ENCODE results near the gene HOXB2. TPM values are rescaled to one million over a fixed set of nuclear protein-coding genes. Genes with fewer than 3 reads are reported as not detected.

HOXB2 gene
- total RNA-seq, 2 experiments from 2014 or later = 4.8 to 4.9 TPM

DNA sequence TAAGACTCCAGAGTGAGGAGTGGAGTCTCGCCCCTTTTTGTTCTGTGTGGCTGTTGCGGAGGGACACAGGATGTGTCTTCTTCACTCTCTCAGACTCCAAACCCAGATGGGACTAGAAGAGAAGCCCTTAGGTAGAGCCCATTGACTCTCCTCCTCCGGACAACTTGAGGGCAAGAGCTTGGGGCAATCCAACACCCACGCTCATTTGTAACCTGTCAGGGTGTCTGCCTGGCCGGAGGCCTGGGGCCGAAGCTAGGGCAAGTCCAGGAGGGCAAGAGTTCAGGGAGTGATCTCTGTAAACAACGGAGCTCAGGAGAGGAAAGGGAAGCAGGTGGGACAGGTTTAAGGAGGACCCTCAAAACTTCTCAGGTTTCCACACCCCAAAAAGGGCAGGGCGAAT, 12.6 kb downstream of the HOXB2 start:
- intact Hi-C loops (cut with DNase I, micrococcal nuclease) = no loop called here
- Histone ChIP-seq H3K36me3 (ENCODE audit: insufficient read depth, low read length) (no peaks in the 10 kb centered on the region), H3K4me3 (ENCODE audit: low read length) (no peak overlapping the region), H3K9me3 (ENCODE audit: control insufficient read depth in 1 of 2, insufficient read depth in 1 of 2, low read length in 2 of 2) (peaks cover 0 to under 1% of the 10 kb centered on the region in 2 experiments), H3K4me1 (ENCODE audit: insufficient read depth, low read length) (no peaks in the 10 kb centered on the region), H3K27me3 (ENCODE audit: control insufficient read depth in 1 of 2, insufficient read depth in 2 of 2, low read length in 2 of 2) (peaks cover 0 to 2% of the 10 kb centered on the region in 2 experiments), H3K27ac (ENCODE audit: low read depth in 1 of 2, low read length in 2 of 2) (no peak overlapping the region)
- CTCF ChIA-PET = interaction anchor here (0.5 to 2.2 kb wide), 2 partner anchors 24 to 39 kb away, joined by 4 to 6 read pairs; no protein-coding TSS in a partner anchor
- no peak for ATAC-seq (ENCODE audit: poor library complexity)
- DNase-seq = no peak
- POLR2A ChIA-PET = no interaction called here
- Mint-ChIP-seq H3K9me3 (no peaks in the 10 kb centered on the region), H3K27me3 (peaks cover 21% of the 10 kb centered on the region), H3K36me3 (ENCODE audit: low read depth) (no peaks in the 10 kb centered on the region), H3K4me1 (ENCODE audit: low read depth) (no peaks in the 10 kb centered on the region), H3K27ac (no peak overlapping the region), H3K4me3 (no peak overlapping the region)
- TF ChIP-seq, protein P1, sequence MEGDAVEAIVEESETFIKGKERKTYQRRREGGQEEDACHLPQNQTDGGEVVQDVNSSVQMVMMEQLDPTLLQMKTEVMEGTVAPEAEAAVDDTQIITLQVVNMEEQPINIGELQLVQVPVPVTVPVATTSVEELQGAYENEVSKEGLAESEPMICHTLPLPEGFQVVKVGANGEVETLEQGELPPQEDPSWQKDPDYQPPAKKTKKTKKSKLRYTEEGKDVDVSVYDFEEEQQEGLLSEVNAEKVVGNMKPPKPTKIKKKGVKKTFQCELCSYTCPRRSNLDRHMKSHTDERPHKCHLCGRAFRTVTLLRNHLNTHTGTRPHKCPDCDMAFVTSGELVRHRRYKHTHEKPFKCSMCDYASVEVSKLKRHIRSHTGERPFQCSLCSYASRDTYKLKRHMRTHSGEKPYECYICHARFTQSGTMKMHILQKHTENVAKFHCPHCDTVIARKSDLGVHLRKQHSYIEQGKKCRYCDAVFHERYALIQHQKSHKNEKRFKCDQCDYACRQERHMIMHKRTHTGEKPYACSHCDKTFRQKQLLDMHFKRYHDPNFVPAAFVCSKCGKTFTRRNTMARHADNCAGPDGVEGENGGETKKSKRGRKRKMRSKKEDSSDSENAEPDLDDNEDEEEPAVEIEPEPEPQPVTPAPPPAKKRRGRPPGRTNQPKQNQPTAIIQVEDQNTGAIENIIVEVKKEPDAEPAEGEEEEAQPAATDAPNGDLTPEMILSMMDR (IDR thresholded peaks at IDR 0.05) = no peak

DNA sequence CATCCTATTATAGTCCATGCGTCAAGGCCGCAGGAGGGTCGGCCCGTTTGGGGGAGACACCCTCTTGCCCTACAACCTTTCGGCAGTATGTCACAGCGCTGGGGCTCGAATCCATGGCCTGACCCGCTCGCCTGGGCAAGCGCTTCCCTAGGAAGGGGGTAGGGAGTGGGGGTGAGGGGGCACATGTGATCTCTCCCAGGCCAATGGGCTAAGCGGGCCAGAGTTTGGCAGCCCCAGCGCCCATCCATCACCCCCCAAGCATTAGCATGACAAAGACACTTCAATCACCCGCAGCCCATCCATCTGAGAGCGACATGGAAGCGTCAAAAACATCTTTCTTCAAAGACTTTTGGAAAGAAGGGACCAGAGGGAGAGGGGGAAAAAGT, 14.0 kb downstream of the HOXB2 start, which contains the start of gene HOXB1:
Gene HOXB1, minus strand, starts transcription at position 125 of the 386 bp plus-strand sequence. Its CDS starts 107 bp downstream, at position 18.
- ChIA-PET CTCF (no interaction called here), POLR2A (no interaction called here)
- TF ChIP-seq, protein P1 (IDR thresholded peaks at IDR 0.05) = no peak
- Histone ChIP-seq H3K9me3 (ENCODE audit: control insufficient read depth in 1 of 2, insufficient read depth in 1 of 2, low read length in 2 of 2) (peaks cover 0 to 7% of the 10 kb centered on the region in 2 experiments), H3K27me3 (ENCODE audit: control insufficient read depth in 1 of 2, insufficient read depth in 2 of 2, low read length in 2 of 2) (peaks cover 7 to 16% of the 10 kb centered on the region in 2 experiments), H3K4me1 (ENCODE audit: insufficient read depth, low read length) (peaks cover 6% of the 10 kb centered on the region), H3K27ac (ENCODE audit: low read depth in 1 of 2, low read length in 2 of 2) (no peak within 1 kb of the TSS), H3K4me3 (ENCODE audit: low read length) (no peak within 1 kb of the TSS), H3K36me3 (ENCODE audit: insufficient read depth, low read length) (no peaks in the 10 kb centered on the region)
- DNase-seq = no peak
- Mint-ChIP-seq H3K27ac (no peak within 1 kb of the TSS), H3K36me3 (ENCODE audit: low read depth) (no peaks in the 10 kb centered on the region), H3K27me3 (peaks cover 24% of the 10 kb centered on the region), H3K4me1 (ENCODE audit: low read depth) (no peaks in the 10 kb centered on the region), H3K9me3 (no peaks in the 10 kb centered on the region), H3K4me3 (no peak within 1 kb of the TSS)
- intact Hi-C loops (cut with DNase I, micrococcal nuclease) = no loop called here
- ATAC-seq (ENCODE audit: poor library complexity) = no peak

DNA sequence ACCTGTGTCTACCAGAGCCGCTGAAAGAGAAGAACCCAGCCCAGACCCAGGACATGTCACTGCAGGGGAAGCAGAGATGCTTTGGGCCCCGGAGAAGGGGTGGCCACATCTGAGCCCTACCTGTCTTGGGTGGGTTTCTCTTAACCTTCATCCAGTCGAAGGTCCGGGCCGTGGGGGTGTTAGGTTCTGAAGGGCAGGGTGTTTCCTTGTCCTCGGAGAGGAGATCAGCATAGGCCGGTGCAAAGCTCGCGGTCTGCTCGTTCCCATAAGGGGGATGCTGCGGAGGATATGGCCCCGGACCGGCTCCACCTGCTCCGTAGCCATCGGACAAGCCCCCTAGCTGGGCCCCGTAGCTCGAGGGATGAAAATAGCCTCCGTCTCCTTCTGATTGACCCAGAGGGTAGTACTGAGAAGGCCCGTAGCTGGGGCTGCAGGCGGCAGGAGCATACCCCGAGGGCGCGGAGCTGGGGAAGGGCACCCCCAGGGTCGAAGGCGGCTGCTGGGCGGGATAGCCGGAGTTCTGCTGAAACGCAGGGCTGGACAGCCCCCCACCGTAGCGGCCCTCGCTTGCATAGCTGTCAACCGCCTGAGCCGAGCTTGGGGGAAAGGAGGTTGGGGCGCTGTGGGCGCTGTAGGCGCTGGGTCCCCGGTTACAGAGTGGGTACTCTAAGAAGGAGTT, 14.6 kb downstream of the HOXB2 start:
- Histone ChIP-seq H3K4me1 (ENCODE audit: insufficient read depth, low read length) (peaks cover 6% of the 10 kb centered on the region), H3K27ac (ENCODE audit: low read depth in 1 of 2, low read length in 2 of 2) (no peak overlapping the region), H3K4me3 (ENCODE audit: low read length) (no peak overlapping the region), H3K27me3 (ENCODE audit: control insufficient read depth in 1 of 2, insufficient read depth in 2 of 2, low read length in 2 of 2) (peaks cover 10 to 17% of the 10 kb centered on the region in 2 experiments), H3K9me3 (ENCODE audit: control insufficient read depth in 1 of 2, insufficient read depth in 1 of 2, low read length in 2 of 2) (peaks cover 0 to 7% of the 10 kb centered on the region in 2 experiments), H3K36me3 (ENCODE audit: insufficient read depth, low read length) (no peaks in the 10 kb centered on the region)
- DNase-seq = no peak
- intact Hi-C loops (cut with DNase I, micrococcal nuclease) = no loop called here
- no peaks in the 10 kb centered on the region for H3K9me3 Mint-ChIP-seq
- TF ChIP-seq, protein P1 (IDR thresholded peaks at IDR 0.05) = no peak
- no peak overlapping the region for H3K27ac Mint-ChIP-seq
- H3K27me3 Mint-ChIP-seq = peaks cover 29% of the 10 kb centered on the region
- ATAC-seq (ENCODE audit: poor library complexity) = no peak
- POLR2A ChIA-PET = no interaction called here
- H3K36me3 Mint-ChIP-seq (ENCODE audit: low read depth) = no peaks in the 10 kb centered on the region
- no peak overlapping the region for H3K4me3 Mint-ChIP-seq
- CTCF ChIA-PET = no interaction called here
- H3K4me1 Mint-ChIP-seq (ENCODE audit: low read depth) = no peaks in the 10 kb centered on the region

All from CD4-positive, alpha-beta T cell (primary cell).